SK-N-SH (cell line): ENCODE data around the gene POLR3GL. TPM values are rescaled to one million over a fixed set of nuclear protein-coding genes. Genes with fewer than 3 reads are reported as not detected.
A peak's percentile ranks its signal among the peaks of the same experiment; 100 is the strongest.

Experiments used
- CTCF ChIA-PET: fragments of 300-600, 350-600 bp; formaldehyde crosslinking; extraction: SDS; loops from one replicate; lab custom pipeline; 2021; lab: Yijun Ruan, JAX
- POLR2A ChIA-PET: fragments of 350-600 bp; sonication (Branson Sonifier 250); formaldehyde crosslinking; extraction: SDS; loops from one replicate; lab custom pipeline; 2020; ENCODE audit warnings: antibody characterized with exemption, inconsistent platforms; lab: Yijun Ruan, JAX
- DNase-seq: peaks from one replicate; pipeline ENCODE4 v3.0.0; 2012
- H2AFZ ChIP-seq: fragments of 200-600 bp; sonication (generic); 2 replicates; pipeline ENCODE4 v1.8.1; 2016; ENCODE audit warnings: antibody characterized with exemption, mild to moderate bottlenecking, low read depth
- H3F3A ChIP-seq: fragments of 200-600 bp; sonication (generic); replicated peaks from 2 replicates; pipeline ENCODE3; 2016; ENCODE audit warnings: antibody characterized with exemption, mild to moderate bottlenecking; ENCODE audit not compliant: insufficient read depth
- H3K27ac ChIP-seq, 2 experiments: fragments of 200-500 bp in 1 of 2; fragments of 200-600 bp in 1 of 2; sonication (Bioruptor generic) in 1 of 2; sonication (generic), shearing (Covaris generic) in 1 of 2; 2 replicates each; pipeline versions ENCODE4 v1.5.1 to v1.6.1; 2014 to 2016; ENCODE audit warnings: low read depth in 2 of 2, inconsistent platforms in 1 of 2, low read length in 1 of 2, mild to moderate bottlenecking in 1 of 2, mixed read lengths in 1 of 2
- H3K27me3 ChIP-seq: fragments of 200-600 bp; sonication (generic), shearing (Covaris generic); 2 replicates; pipeline ENCODE4 v1.6.1; 2016; ENCODE audit warnings: mixed run types; ENCODE audit not compliant: insufficient read depth
- H3K36me3 ChIP-seq, 2 experiments: fragments of 200-500 bp in 1 of 2; fragments of 200-600 bp in 1 of 2; sonication (Bioruptor generic) in 1 of 2; sonication (generic) in 1 of 2; replicated peaks in 1 of 2; 2 replicates each; pipeline versions ENCODE3 to v1.5.1; 2014 to 2016; ENCODE audit warnings: low read length in 1 of 2, mild to moderate bottlenecking in 1 of 2; ENCODE audit not compliant: insufficient read depth in 2 of 2, control insufficient read depth in 1 of 2
- H3K4me1 ChIP-seq, 2 experiments: fragments of 200-500 bp in 1 of 2; fragments of 200-600 bp in 1 of 2; sonication (Bioruptor generic) in 1 of 2; sonication (generic), shearing (Covaris generic) in 1 of 2; 2 replicates each; pipeline versions ENCODE4 v1.5.1 to v1.6.1; 2014 to 2016; ENCODE audit warnings: low read depth in 1 of 2, low read length in 1 of 2, mixed run types in 1 of 2; ENCODE audit not compliant: insufficient read depth in 2 of 2, control insufficient read depth in 1 of 2
- H3K4me2 ChIP-seq: fragments of 200-600 bp; sonication (generic), shearing (Covaris generic); 2 replicates; pipeline ENCODE4 v1.6.1; 2017; ENCODE audit warnings: mixed run types
- H3K4me3 ChIP-seq, 2 experiments: fragments of 200-500 bp in 1 of 2; fragments of 200-600 bp in 1 of 2; sonication (Bioruptor generic) in 1 of 2; sonication (generic), shearing (Covaris generic) in 1 of 2; 2 replicates each; pipeline versions ENCODE4 v1.5.1 to v1.8.1; 2014 to 2016; ENCODE audit warnings: low read depth in 2 of 2, inconsistent platforms in 1 of 2, low read length in 1 of 2, mild to moderate bottlenecking in 1 of 2, mixed read lengths in 1 of 2, moderate library complexity in 1 of 2
- H3K79me2 ChIP-seq: fragments of 200-600 bp; sonication (generic); 2 replicates; pipeline ENCODE4 v1.8.1; 2017; ENCODE audit warnings: mild to moderate bottlenecking; ENCODE audit not compliant: insufficient read depth
- H3K9ac ChIP-seq: fragments of 200-600 bp; sonication (generic); 2 replicates; pipeline ENCODE4 v1.6.1; 2017; ENCODE audit warnings: mixed run types
- H3K9me2 ChIP-seq: fragments of 200-600 bp; sonication (generic); 2 replicates; pipeline ENCODE4 v1.6.1; 2017; ENCODE audit warnings: mixed run types
- H3K9me3 ChIP-seq: fragments of 200-600 bp; sonication (generic); 2 replicates; pipeline ENCODE4 v1.6.1; 2017; ENCODE audit warnings: mixed run types, mild to moderate bottlenecking, moderate library complexity
- H4K20me1 ChIP-seq: fragments of 200-600 bp; sonication (generic); 2 replicates; pipeline ENCODE4 v1.6.1; 2017; ENCODE audit warnings: mild to moderate bottlenecking, mixed run types; ENCODE audit not compliant: insufficient read depth
- ELF1 ChIP-seq: IDR thresholded peaks from 2 replicates; pipeline ENCODE4 v1.4.0; 2012
- EP300 ChIP-seq, 2 experiments: IDR thresholded peaks; 2 replicates each; pipeline versions ENCODE4 v1.4.0 to v1.6.1; 2012; ENCODE audit warnings: borderline replicate concordance in 1 of 2, low read depth in 1 of 2, low read length in 1 of 2
- FOXJ3 ChIP-seq: sonication (generic); formaldehyde crosslinking; IDR thresholded peaks from 2 replicates; pipeline ENCODE4 v1.5.1; 2020; ENCODE audit warnings: mild to moderate bottlenecking, missing genetic modification reagents
- JUND ChIP-seq: IDR thresholded peaks from 2 replicates; pipeline ENCODE4 v1.4.0; 2012
- MEF2A ChIP-seq: IDR thresholded peaks from 2 replicates; pipeline ENCODE4 v1.4.0; 2012; ENCODE audit warnings: low read depth, borderline replicate concordance
- NRF1 ChIP-seq: IDR thresholded peaks from 2 replicates; pipeline ENCODE4 v1.6.1; 2012; ENCODE audit warnings: low read depth, mild to moderate bottlenecking, low read length
- POLR2AphosphoS5 ChIP-seq: IDR thresholded peaks from 2 replicates; pipeline ENCODE4 v1.6.1; 2012; ENCODE audit warnings: low read depth, low read length
- SMC3 ChIP-seq: IDR thresholded peaks from 2 replicates; pipeline ENCODE4 v1.6.1; 2012; ENCODE audit warnings: low read depth, low read length, improper control_type of control experiment
- TCF12 ChIP-seq: IDR thresholded peaks from 2 replicates; pipeline ENCODE4 v1.4.0; 2012
- WGBS: methylation state at CpG from one replicate; pipeline ENCODE4 v1.1.6; 2017; ENCODE audit warnings: low lambda C conversion rate; 5-methylcytosine and 5-hydroxymethylcytosine counted together
- polyA plus RNA-seq, 3 experiments: library from polyadenylated mRNA; depleted of rRNA; stranded (reverse); fragments of >200 nt; gene quantifications; 2 replicates each; pipeline ENCODE4 v1.2.3, GENCODE V29; 2012
- TF ChIP-seq, protein P1 (sequence below): IDR thresholded peaks from 2 replicates; pipeline ENCODE4 v1.4.0; 2012; ENCODE audit warnings: low read depth, borderline replicate concordance
- TF ChIP-seq, protein P2 (sequence below): IDR thresholded peaks from 2 replicates; pipeline ENCODE4; 2012

POLR3GL gene
- polyA plus RNA-seq, 1 of the 3 experiments (the other 2 are of a cell fraction) = 15.8 TPM

DNA sequence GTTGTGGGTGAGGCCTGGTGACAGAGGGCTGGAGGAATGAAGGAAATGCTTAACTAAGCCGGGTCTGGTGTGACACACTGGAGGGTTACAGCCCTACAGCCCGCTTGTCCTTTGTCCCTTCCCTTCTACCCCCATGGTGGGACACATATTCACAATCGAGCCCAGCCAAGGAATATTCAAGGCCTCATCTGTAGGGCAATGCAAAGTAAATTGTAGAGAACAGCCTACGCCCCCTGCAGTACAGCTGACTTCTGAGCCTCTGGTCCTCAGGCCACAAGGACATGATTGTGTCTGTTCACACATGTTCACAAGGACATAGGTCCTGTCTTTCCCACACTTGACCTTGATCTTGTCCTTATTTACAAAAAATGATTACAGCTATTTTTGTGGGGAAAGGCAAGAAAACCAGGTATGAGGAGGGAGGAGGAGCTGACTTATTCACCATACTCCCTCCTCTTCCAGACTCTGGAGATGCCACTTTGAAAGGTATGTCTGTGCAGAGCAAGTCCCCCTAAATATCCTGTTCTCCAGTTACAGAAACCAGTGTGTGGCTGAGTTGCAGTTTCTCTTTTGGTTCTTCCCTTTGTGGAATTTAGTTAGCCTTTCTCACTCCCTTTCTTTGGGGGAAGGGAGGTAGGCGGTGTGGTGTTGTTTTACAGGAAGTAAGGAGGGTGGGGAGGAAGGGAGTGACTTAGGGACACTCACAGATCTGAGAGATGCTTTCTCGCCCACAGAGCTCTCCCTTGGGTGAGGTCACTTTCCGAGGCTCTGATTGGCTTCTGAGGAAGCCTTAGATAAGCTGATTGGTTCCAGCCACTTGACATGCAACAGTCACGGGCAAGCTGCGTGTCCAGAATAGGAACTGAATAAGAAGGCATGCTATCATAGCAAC lies 14.6 kb downstream of the POLR3GL start (continued):
- TF ChIP-seq EP300 (IDR thresholded peaks at IDR 0.05; ENCODE audit: borderline replicate concordance in 1 of 2, low read depth in 1 of 2, low read length in 1 of 2) (peak; percentile 58 to 74; a peak in 2 of 4 replicates), TCF12 (peak; percentile 63; the same call in 1 of the 2 replicates), MEF2A (no peak), NRF1 (no peak), FOXJ3 (CRISPR knock-in tag) (0 out of 2 replicates have a peak, but pooled peaks have one; percentile 37), ELF1 (peak; percentile 90), JUND (peak; percentile 38; the same call in 1 of the 2 replicates), POLR2AphosphoS5 (peak; percentile 83; the same call in 1 of the 2 replicates)
- TF ChIP-seq, protein P1, sequence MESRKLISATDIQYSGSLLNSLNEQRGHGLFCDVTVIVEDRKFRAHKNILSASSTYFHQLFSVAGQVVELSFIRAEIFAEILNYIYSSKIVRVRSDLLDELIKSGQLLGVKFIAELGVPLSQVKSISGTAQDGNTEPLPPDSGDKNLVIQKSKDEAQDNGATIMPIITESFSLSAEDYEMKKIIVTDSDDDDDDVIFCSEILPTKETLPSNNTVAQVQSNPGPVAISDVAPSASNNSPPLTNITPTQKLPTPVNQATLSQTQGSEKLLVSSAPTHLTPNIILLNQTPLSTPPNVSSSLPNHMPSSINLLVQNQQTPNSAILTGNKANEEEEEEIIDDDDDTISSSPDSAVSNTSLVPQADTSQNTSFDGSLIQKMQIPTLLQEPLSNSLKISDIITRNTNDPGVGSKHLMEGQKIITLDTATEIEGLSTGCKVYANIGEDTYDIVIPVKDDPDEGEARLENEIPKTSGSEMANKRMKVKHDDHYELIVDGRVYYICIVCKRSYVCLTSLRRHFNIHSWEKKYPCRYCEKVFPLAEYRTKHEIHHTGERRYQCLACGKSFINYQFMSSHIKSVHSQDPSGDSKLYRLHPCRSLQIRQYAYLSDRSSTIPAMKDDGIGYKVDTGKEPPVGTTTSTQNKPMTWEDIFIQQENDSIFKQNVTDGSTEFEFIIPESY = no peak
- TF ChIP-seq, protein P2, sequence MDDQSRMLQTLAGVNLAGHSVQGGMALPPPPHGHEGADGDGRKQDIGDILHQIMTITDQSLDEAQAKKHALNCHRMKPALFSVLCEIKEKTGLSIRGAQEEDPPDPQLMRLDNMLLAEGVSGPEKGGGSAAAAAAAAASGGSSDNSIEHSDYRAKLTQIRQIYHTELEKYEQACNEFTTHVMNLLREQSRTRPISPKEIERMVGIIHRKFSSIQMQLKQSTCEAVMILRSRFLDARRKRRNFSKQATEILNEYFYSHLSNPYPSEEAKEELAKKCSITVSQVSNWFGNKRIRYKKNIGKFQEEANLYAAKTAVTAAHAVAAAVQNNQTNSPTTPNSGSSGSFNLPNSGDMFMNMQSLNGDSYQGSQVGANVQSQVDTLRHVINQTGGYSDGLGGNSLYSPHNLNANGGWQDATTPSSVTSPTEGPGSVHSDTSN = peak; percentile 72

DNA sequence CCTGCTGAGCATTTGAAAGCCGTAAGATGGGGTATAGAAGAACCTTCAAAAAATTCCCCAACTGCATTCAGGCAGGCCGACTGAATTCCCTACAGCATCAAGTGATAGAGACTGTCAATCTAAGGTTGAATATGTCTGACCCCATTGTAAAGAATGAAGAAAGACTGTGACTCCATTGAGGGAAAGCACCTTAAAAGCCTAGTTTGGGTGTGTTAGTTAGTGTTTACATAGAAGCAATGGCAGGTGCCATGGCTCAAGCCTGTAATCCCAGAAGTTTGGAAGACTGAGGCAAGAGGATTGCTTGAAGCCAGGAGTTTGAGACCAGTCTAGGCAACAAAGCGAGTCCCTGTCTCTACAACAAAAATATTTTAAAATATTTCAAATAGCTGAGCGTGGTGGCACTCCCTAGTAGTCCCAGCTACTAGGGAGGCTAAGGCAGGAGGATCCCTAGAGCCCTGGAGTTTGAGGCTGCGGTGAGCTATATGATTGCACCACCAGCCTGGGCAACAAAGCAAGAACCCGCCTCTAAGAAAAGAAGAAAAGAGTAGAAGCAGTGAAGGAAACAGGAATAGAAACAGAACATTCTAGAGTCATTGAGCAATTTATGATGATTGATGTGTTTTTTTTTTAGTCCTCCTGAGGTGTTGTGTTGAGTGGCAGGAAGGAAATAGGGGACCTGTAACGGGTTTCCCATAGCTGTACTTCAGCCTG lies 15.4 kb downstream of the POLR3GL start:
- POLR2A ChIA-PET = interaction anchor here (0.6 to 2.3 kb wide), 8 partner anchors 9 to 121 kb away, joined by 3 to 8 read pairs (median 4); partner anchors contain the start of genes ANKRD34A, PIAS3, POLR3GL and RBM8A
- DNase-seq = no peak
- Histone ChIP-seq H3K9ac (peak overlapping the region; percentile 53), H3K9me2 (no peaks in the 10 kb centered on the region), H4K20me1 (no peaks in the 10 kb centered on the region), H3F3A (peaks cover 19% of the 10 kb centered on the region), H3K27me3 (no peaks in the 10 kb centered on the region), H3K9me3 (no peaks in the 10 kb centered on the region), H3K79me2 (no peaks in the 10 kb centered on the region), H3K4me1 (peaks cover 28 to 30% of the 10 kb centered on the region in 2 experiments), H3K27ac (peak overlapping the region; percentile 87 to 92), H2AFZ (peak overlapping the region; percentile 31; the same call in 1 of the 2 replicates), H3K4me3 (no peak overlapping the region), H3K36me3 (peaks cover 0 to 5% of the 10 kb centered on the region in 2 experiments), H3K4me2 (peak overlapping the region; percentile 49; the same call in 1 of the 2 replicates)
- WGBS = 65% methylated on average over 7 of the region's 7 CpGs
- CTCF ChIA-PET = interaction anchor here (0.8 to 8.2 kb wide), 12 partner anchors 9 to 134 kb away, joined by 3 to 187 read pairs (median 24); partner anchors contain the start of genes ANKRD34A, LIX1L, NUDT17 and POLR3GL
- peak; percentile 33; the same call in 1 of the 2 replicates for TF ChIP-seq POLR2AphosphoS5
- TF ChIP-seq SMC3 = no peak
